K562 (cell line): Measurements from ENCODE around the gene ACP4. TPM values are rescaled to one million over a fixed set of nuclear protein-coding genes. Genes with fewer than 3 reads are reported as not detected.
A peak's percentile ranks its signal among the peaks of the same experiment; 100 is the strongest.

Experiments used
- ARID1B ChIP-seq: fragments of 450-650 bp; IDR thresholded peaks from 2 replicates; pipeline ENCODE4 v1.6.1; 2016; ENCODE audit warnings: antibody characterized with exemption, mild to moderate bottlenecking, inconsistent platforms
- CCNT2 ChIP-seq: IDR thresholded peaks from 2 replicates; pipeline ENCODE4 v1.6.1; 2011; ENCODE audit warnings: borderline replicate concordance, low read depth, mild to moderate bottlenecking, moderate library complexity, mixed read lengths, low read length; ENCODE audit not compliant: insufficient read length; ENCODE audit errors: extremely low read depth
- EZH2 ChIP-seq: IDR thresholded peaks from 2 replicates; pipeline ENCODE4 v1.6.1; 2012; ENCODE audit warnings: low read depth, mild to moderate bottlenecking, inconsistent platforms, low read length, borderline replicate concordance
- FOXA3 ChIP-seq, 2 experiments: fragments of 450-650 bp in 1 of 2; sonication (generic) in 1 of 2; formaldehyde crosslinking; IDR thresholded peaks in 1 of 2; conservative IDR thresholded peaks in 1 of 2; 2 replicates each; pipeline versions ENCODE4 v1.4.0 to v1.8.0; 2020 to 2022; ENCODE audit warnings: mild to moderate bottlenecking in 2 of 2, missing genetic modification reagents in 1 of 2
- GTF2E2 ChIP-seq: fragments of 200-800 bp; sonication (Bioruptor generic); IDR thresholded peaks from 2 replicates; pipeline ENCODE4 v1.6.1; 2016; ENCODE audit warnings: missing genetic modification characterization, missing compliant biosample characterization
- HDAC3 ChIP-seq: fragments of 450-650 bp; IDR thresholded peaks from 2 replicates; pipeline ENCODE4 v1.6.1; 2018; ENCODE audit warnings: borderline replicate concordance, mild to moderate bottlenecking, moderate library complexity; ENCODE audit not compliant: partially characterized antibody
- HDAC6 ChIP-seq: IDR thresholded peaks from 2 replicates; pipeline ENCODE4 v1.6.1; 2012; ENCODE audit warnings: low read depth, mild to moderate bottlenecking, control low read depth, inconsistent platforms, low read length, moderate library complexity
- HNRNPK ChIP-seq: fragments of 200-400 bp; formaldehyde crosslinking; IDR thresholded peaks from one replicate; pipeline ENCODE4 v1.6.1; 2018; ENCODE audit warnings: mild to moderate bottlenecking, low read depth, low read length; ENCODE audit not compliant: poor library complexity, severe bottlenecking
- PYGO2 ChIP-seq: fragments of 450-650 bp; IDR thresholded peaks from 2 replicates; pipeline ENCODE4 v1.6.1; 2016; ENCODE audit warnings: mild to moderate bottlenecking, missing genetic modification characterization, moderate library complexity, missing compliant biosample characterization
- SETDB1 ChIP-seq: IDR thresholded peaks from one replicate; pipeline ENCODE4 v1.6.1; 2012; ENCODE audit warnings: low read length, control low read depth, inconsistent platforms
- SMARCE1 ChIP-seq: fragments of 450-650 bp; IDR thresholded peaks from 2 replicates; pipeline ENCODE4 v1.7.1; 2016; ENCODE audit warnings: mild to moderate bottlenecking
- SREBF1 ChIP-seq: fragments of 150-350 bp; IDR thresholded peaks from 2 replicates; pipeline ENCODE4 v1.6.1; 2014; ENCODE audit warnings: antibody characterized with exemption, low read depth, low read length, borderline replicate concordance
- ZC3H8 ChIP-seq: fragments of 450-650 bp; IDR thresholded peaks from 2 replicates; pipeline ENCODE4 v1.6.1; 2017
- ZNF121 ChIP-seq: sonication (generic); formaldehyde crosslinking; conservative IDR thresholded peaks from 2 replicates; pipeline ENCODE4 v1.8.0; 2022; ENCODE audit warnings: missing genetic modification reagents
- ZNF239 ChIP-seq: fragments of 250-450 bp; sonication (Bioruptor Pico); IDR thresholded peaks from 2 replicates; pipeline ENCODE4 v1.4.0; 2020; ENCODE audit warnings: mild to moderate bottlenecking
- ZNF263 ChIP-seq: sonication (generic); formaldehyde crosslinking; IDR thresholded peaks from 2 replicates; pipeline ENCODE4 v1.8.0; 2022; ENCODE audit warnings: mild to moderate bottlenecking, missing genetic modification reagents, borderline replicate concordance
- ZNF324 ChIP-seq: fragments of 250-450 bp; sonication (Bioruptor Pico); IDR thresholded peaks from 2 replicates; pipeline ENCODE4 v1.4.0; 2020; ENCODE audit warnings: mild to moderate bottlenecking
- ZSCAN29 ChIP-seq: fragments of 450-650 bp; IDR thresholded peaks from 2 replicates; pipeline ENCODE4 v1.6.1; 2017
- polyA plus RNA-seq, 8 experiments: library from polyadenylated mRNA; depleted of rRNA in 4 of 8; stranded (reverse) in 5 of 8; unstranded in 3 of 8; fragments of >200 nt; fragmentation: Nextera tagmentation in 2 of 8; fragmentation: Illumina TruSeq in 1 of 8; extraction: Ambion mirVana in 2 of 8; extraction: Trizol in 1 of 8; gene quantifications; 2 replicates each; pipeline versions ENCODE4 v1.2.1 to v1.2.3, GENCODE V29; 2011 to 2014; ENCODE audit warnings: inconsistent platforms in 1 of 8, missing spikeins in 1 of 8
- total RNA-seq, 7 experiments: library from RNA; depleted of rRNA in 6 of 7; stranded (reverse); fragments of >200 nt in 6 of 7; fragmentation: Illumina TruSeq in 2 of 7; extraction: Trizol in 2 of 7; gene quantifications; 2 replicates each; pipeline versions ENCODE4 v1.2.1 to v1.2.3, GENCODE V29; 2011 to 2021; ENCODE audit warnings: low replicate concordance in 1 of 7
- TF ChIP-seq, protein P1 (sequence below): fragments of 250-450 bp; sonication (Bioruptor Pico); IDR thresholded peaks from 2 replicates; pipeline ENCODE4 v1.8.0; 2022; ENCODE audit warnings: inconsistent platforms, mild to moderate bottlenecking, moderate library complexity, borderline replicate concordance
- TF ChIP-seq, protein P2 (sequence below): fragments of 250-450 bp; sonication (Bioruptor Pico); IDR thresholded peaks from 2 replicates; pipeline ENCODE4 v1.5.0; 2021; ENCODE audit warnings: mild to moderate bottlenecking, moderate library complexity

The ACP4 gene
- total and polyA plus RNA-seq, 9 of the 15 experiments (the other 6 are each of a cell fraction or from before 2014, with no cell fraction given): not detected

DNA sequence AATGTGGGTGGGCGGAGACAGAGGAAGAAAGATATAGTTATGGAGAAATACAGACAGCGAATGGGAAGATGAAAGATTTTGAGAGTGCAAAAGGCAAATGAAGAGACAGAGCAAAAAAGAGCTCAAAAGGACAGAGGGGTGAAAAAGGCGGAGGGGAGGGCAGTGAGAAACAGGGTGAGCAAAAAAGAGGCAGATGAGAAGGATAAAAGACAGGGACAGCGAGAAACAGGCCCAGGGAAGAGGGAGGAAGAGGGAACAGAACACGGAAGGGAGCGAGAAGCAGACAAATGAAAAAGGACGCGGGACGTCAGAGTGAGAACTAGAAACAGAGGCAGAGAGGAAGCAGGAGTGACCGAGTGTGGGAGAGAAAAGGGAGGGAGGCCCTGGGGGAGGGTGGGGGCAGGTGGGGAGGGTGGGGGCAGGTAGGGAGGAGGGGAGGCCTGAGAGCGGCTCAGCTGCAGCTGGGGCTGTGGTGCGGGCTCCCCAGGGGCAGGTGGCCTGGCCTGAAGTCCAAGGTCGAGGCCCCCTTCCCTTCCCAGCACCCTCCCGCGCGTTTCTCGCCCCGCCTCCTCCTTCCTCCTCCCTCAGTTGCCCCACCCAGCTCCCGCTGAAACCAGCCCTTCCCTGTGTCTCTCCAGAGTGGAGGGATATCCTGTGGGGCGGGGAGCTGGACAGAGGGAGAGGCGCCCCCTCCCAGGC is 30.5 kb downstream of the ACP4 start (continued):
- 0 out of 4 replicates have a peak, but pooled peaks of 1 of the 2 experiments have one; percentile 8 for TF ChIP-seq FOXA3 (CRISPR knock-in tag; conservative IDR thresholded peaks at IDR 0.05 in 1 of 2, IDR thresholded peaks at IDR 0.05 in 1 of 2)
- TF ChIP-seq SETDB1: no peak
- TF ChIP-seq GTF2E2 (tag): no peak
- no peak for TF ChIP-seq CCNT2
- TF ChIP-seq ZSCAN29: no peak
- no peak for TF ChIP-seq EZH2
- peak; percentile 86; the same call in 1 of the 2 replicates for TF ChIP-seq ZNF263 (CRISPR knock-in tag)
- TF ChIP-seq ZC3H8: no peak
- TF ChIP-seq, protein P1, sequence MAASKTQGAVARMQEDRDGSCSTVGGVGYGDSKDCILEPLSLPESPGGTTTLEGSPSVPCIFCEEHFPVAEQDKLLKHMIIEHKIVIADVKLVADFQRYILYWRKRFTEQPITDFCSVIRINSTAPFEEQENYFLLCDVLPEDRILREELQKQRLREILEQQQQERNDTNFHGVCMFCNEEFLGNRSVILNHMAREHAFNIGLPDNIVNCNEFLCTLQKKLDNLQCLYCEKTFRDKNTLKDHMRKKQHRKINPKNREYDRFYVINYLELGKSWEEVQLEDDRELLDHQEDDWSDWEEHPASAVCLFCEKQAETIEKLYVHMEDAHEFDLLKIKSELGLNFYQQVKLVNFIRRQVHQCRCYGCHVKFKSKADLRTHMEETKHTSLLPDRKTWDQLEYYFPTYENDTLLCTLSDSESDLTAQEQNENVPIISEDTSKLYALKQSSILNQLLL (CRISPR knock-in tag): no peak
- no peak for TF ChIP-seq ZNF121 (CRISPR knock-in tag)
- TF ChIP-seq SMARCE1: peak; percentile 53
- no peak for TF ChIP-seq HNRNPK
- no peak for TF ChIP-seq SREBF1
- TF ChIP-seq PYGO2 (tag): no peak
- TF ChIP-seq ARID1B: peak; percentile 52
- no peak for TF ChIP-seq ZNF324
- TF ChIP-seq HDAC6: no peak
- TF ChIP-seq HDAC3: no peak
- TF ChIP-seq ZNF239 (CRISPR knock-in tag): no peak
- TF ChIP-seq, protein P2, sequence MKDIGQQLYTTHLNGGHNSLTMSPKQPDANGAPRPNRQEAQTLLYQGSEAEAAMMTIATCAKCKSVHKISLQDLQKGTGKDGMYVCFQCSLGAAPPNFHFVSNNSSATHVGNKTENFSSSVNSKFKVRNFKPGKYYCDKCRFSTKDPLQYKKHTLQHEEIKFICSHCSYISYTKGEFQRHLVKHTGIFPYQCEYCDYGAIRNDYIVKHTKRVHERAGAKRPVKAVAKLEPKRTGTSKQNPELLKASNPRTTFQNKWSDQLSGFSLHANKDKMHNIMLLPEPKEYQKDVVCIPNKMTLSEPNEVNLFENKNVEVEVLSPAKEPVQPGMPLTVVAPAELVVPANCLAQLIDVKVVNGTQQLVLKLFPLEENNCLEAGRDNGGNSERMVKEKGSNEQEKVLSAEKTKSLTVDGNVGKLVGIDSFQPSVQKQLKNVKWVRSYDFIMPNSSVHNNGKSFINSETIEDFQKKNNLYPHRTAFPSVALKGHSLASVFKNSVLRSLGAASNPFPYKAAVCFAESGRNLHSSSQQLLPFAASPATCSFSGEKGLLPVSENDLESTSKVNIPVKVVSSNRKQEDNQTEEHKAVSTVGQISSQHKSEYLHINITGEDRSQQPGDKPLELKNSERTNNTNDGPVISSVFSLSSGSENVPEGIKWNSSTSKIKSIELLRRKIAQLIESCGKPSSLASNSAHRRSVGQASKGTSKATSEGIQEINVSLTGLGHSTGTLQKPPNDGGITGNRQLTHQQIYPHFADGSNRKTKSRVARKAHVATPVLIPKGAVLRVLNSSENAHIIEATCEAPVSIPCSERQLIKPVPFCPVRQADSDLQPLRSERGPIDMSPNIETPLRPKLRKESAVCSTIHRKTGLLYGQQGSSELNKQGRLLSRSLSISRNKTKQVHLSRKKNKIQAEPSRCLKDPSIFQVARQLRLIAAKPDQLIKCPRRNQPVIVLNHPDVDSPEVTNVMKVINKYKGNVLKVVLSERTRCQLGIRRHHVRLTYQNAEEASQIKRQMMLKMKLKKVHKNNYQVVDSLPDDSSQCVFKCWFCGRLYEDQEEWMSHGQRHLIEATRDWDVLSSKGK (CRISPR knock-in tag): no peak
